Measurements from ENCODE around the gene MAP1LC3B2. TPM values are rescaled to one million over a fixed set of nuclear protein-coding genes. Genes with fewer than 3 reads are reported as not detected.

MAP1LC3B2 gene
- polyA plus RNA-seq, 1 of the 3 experiments (the other 2 are of a cell fraction), result 0.76 TPM

DNA sequence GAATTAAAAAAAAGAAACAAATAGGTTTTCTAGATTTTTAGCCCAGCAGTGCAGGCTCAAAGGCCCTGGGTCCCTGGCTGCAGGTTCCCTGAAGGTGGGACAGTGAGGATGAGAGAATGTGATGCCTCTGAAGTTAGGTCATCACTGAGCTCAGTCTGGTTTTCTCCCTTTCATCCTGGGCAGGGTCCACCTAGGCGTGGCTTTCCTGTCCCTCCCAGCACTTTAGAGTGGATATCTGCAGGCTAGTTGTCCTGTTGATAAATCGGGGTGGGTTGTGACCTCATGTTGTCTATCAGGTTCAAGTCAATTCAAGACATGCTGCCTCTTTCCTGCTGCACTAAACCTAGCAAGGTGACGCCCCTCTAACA is 60.9 kb downstream of the MAP1LC3B2 start (continued):
- TF ChIP-seq, protein P1, sequence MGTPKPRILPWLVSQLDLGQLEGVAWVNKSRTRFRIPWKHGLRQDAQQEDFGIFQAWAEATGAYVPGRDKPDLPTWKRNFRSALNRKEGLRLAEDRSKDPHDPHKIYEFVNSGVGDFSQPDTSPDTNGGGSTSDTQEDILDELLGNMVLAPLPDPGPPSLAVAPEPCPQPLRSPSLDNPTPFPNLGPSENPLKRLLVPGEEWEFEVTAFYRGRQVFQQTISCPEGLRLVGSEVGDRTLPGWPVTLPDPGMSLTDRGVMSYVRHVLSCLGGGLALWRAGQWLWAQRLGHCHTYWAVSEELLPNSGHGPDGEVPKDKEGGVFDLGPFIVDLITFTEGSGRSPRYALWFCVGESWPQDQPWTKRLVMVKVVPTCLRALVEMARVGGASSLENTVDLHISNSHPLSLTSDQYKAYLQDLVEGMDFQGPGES (IDR thresholded peaks at IDR 0.05; ENCODE audit: low read depth, low read length), result no peak
- TF ChIP-seq REST (IDR thresholded peaks at IDR 0.05; ENCODE audit: low read depth, low read length) (no peak), ELF1 (IDR thresholded peaks at IDR 0.05) (no peak), TEAD4 (IDR thresholded peaks at IDR 0.05; ENCODE audit: borderline replicate concordance, insufficient read depth) (no peak)

DNA sequence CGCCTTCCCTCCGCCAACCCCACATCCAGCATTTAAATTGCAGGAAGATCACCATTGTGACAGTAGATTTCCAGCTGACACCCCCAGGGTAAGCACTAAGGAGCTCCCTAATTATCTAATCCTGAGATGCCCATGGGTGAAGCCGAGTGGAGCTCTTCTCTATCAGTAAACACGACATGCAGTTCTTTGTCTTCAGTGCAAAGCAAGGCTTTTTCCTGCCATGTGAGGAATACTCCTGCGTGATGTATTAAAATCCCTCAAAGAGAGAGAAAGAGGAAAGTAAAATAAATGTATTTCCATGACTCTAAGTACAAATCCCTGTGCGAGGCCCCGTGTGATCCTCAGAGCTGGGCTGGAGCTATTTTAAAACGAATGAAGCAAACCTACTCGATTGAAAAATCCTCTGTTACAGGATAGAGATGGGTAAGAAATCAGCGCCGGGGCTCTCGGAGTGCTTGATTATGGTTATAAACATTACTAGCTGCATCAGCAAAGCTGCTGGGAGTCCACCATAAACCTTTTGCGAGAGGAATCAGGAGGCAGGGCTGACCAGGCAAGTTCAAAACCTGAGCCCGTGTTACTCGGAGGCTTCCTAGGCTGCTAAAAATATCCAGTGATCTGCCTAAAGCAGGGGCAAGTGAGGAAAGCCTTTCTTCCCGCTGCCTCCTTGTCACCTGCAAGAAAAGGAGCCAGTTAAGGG is 61.5 kb downstream of the MAP1LC3B2 start:
- Histone ChIP-seq H3K4me1 (ENCODE audit: control insufficient read depth in 1 of 2, insufficient read depth in 2 of 2, low read depth in 1 of 2, low read length in 1 of 2) (no peaks in the 10 kb centered on the region), H3K4me3 (ENCODE audit: low read depth in 2 of 2, low read length in 1 of 2) (no peak overlapping the region), H3K36me3 (replicated peaks in 1 of 2; ENCODE audit: control insufficient read depth in 1 of 2, insufficient read depth in 2 of 2, low read length in 1 of 2) (no peaks in the 10 kb centered on the region), H3K27ac (ENCODE audit: low read depth in 2 of 2, low read length in 1 of 2) (no peak overlapping the region), H3K27me3 (ENCODE audit: insufficient read depth) (peaks cover 8% of the 10 kb centered on the region; the same call in 1 of the 2 replicates), H3K4me2 (no peak overlapping the region), H3K79me2 (ENCODE audit: insufficient read depth) (no peaks in the 10 kb centered on the region), H3K9me3 (no peaks in the 10 kb centered on the region), H3F3A (replicated peaks; ENCODE audit: insufficient read depth) (no peaks in the 10 kb centered on the region), H3K9ac (no peak overlapping the region), H3K9me2 (no peaks in the 10 kb centered on the region), H4K20me1 (ENCODE audit: insufficient read depth) (no peaks in the 10 kb centered on the region), H2AFZ (ENCODE audit: low read depth) (no peak overlapping the region)
- ChIA-PET CTCF (interaction anchor here (0.6 to 2.3 kb wide), 7 partner anchors 11 to 20 kb away, joined by 3 to 4 read pairs (median 3); no protein-coding TSS in a partner anchor), POLR2A (no interaction called here)
- DNase-seq, result no peak
- no peak for TF ChIP-seq SMC3 (IDR thresholded peaks at IDR 0.05; ENCODE audit: low read depth, low read length)
- TF ChIP-seq MEF2A (IDR thresholded peaks at IDR 0.05; ENCODE audit: borderline replicate concordance, low read depth), result no peak
- TF ChIP-seq FOXJ3 (CRISPR knock-in tag; IDR thresholded peaks at IDR 0.05), result no peak
- no peak for TF ChIP-seq RCOR1 (IDR thresholded peaks at IDR 0.05; ENCODE audit: low read length)
- no peak for TF ChIP-seq ELF1 (IDR thresholded peaks at IDR 0.05)
- TF ChIP-seq MXI1 (IDR thresholded peaks at IDR 0.05; ENCODE audit: low read depth, low read length), result no peak
- no peak for TF ChIP-seq RXRA (IDR thresholded peaks at IDR 0.05; ENCODE audit: borderline replicate concordance, low read depth)
- no peak for TF ChIP-seq RFX5 (IDR thresholded peaks at IDR 0.05; ENCODE audit: low read length)
- 80% methylated on average over 15 of the region's 16 CpGs for WGBS (ENCODE audit: low lambda C conversion rate)

Measured in SK-N-SH (cell line).